GM19023 (cell line): ENCODE measurements around the gene PTPRN2.

ENCODE experiments used
- ATAC-seq: cut with Tn5 transposase; IDR thresholded peaks from one replicate; pipeline ENCODE4 v1.9.1; 2021; ENCODE audit warnings: mild to moderate bottlenecking, moderate library complexity; ENCODE audit not compliant: unreplicated experiment

The PTPRN2 gene

DNA sequence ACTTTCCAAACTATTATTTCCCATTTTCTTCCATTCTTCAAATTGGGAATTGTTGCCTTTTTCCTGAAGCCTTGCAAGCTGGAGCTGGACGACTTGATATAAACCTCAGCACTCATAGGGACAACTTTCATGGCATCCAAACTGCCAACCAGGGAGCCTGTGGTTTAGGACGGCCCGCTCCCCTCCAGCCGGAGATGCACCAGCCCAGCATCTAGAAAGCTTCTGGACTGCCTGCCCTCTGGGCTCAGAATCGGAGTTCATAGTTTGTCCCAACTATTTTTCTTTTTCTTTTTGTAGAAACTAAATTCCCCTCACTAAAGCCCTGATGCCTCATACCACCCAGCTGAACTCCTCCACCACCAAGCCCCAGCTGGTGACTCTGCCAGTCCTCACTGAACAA is 1050.6 kb downstream of the PTPRN2 start:
- ATAC-seq, result no peak

DNA sequence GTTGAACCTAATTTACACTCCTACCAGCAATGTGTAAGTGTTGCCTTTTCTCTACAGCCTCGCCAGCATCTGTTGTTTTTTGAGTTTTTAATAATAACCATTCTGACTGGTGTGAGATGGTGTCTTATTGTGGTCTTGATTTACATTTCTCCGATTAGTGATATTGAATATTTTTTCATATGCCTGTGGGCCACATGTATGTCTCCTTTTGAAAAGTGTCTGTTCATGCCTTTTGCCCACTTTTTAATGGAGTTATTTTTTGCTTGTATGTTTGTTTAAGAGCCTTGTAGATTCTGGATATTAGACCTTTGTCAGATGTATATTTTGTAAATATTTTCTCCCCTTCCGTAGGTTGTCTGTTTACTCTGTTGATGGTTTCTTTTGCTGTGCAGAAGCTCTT is 1055.6 kb downstream of the PTPRN2 start:
- no peak for ATAC-seq

DNA sequence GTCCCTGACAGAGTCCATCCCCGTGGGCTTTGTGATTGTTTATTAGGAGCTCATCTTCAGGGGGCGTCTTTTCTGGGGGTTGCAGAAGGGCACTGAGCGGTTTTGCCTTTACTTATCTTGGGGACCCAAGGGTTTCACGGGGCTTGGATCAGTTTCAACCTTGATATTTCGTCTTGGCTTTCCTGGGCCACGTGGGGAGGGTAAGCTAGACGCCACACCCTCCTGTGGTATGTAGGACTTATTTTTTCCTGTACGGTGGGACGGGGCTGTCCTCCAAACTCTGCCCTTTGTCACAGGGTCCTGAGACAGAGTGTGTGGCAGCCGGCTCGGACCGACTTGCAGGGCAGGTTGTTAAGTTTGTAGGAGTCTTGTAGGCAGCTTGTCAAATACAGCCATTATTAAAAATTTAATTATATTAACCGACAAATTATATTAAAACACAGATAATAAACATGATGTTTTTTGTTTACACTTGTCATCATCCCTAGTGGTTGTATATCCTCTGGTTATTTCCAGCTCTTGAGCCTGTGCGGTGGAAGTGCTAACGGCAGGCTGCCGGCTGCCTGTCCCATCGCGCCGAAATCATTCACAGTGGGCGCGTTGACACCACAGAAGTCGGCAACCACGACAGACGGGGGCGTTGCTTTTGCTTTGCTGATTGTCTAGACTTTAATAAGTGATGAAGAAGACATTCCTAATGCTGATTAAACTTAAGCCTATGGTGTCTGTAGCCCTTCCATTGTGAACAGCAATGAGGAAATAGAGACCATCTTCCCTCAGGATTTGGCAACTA is 1057.7 kb downstream of the PTPRN2 start:
- no peak for ATAC-seq

DNA sequence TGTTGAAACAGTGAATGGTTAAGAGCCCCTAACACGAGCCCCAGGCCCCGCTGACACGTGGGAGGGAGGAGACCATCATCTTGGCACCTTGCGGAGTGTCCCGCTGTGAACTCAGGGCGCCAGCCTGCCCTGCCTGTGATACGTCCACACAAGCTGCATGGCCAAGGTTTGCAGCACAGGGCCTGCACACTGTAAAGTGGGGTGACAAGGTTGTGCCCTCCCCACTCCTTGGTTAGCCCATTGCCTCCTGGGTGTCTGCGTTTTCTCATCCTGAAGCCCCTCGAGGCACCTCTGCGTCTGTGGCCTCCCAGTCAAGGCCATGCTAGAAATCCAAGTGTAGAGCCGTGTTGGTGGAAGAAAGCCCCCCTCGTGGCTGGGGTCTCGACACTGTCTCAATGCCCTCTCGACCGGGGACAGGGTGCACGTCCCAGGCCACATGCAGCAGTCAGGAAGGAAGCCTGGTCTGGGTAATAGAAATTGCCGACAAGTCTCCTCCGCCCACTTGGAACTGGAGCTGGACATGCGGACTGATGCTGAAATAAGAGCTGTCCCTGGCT is 1058.8 kb downstream of the PTPRN2 start:
- ATAC-seq, result no peak

DNA sequence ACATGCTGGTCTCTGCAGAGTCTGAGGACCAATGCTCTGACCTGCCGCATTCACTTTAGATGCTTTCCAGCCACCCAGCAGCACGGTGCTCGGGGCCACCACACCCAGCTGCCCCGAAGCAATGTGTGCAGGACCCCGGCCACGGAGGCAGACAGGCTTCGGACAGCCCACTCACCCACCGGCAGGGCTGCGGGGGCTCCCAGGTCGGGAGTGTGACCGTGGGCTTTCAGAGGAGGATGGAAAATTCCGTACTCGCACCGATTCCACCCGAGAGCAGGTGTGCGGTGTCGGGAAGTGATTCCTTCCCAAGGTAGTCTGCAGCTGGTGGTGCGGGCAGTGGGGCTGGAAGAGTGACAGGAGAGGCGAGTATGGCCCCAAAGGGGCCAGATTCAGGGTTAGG is 1059.9 kb downstream of the PTPRN2 start:
- ATAC-seq, result no peak

DNA sequence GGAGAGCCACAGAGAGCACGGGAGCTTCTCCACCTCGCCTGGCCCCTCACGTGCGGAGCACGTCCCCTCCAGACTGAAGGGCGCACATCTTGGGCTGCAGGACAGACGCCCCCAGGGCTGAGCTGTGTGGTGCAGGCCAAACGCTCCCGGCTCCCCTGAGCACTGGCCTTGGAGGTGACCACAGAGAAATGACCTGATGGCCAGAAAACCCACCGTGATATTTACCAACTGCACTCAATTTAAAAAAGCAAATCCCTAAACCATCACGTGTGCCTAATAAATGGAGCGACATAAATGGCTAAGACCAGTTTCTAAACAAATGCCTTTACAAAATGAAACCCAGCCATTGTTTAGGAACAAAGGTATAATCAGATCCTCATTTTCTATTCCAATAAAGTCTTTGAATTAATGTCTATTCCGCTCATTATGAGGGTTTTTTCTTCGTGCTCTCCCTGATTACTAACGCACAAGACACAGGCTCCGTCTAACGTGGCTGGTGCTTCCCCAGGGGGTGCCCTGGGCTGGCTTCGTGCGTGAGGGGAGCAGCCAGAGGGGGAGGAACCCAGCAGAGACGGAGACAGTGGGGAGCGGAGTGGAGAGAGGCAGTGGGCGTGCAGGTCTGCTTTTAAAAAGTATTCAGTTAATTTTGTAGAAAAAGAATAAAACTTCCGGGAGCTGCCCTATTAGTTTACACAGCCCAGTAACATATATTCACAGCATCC is 1060.5 kb downstream of the PTPRN2 start:
- no peak for ATAC-seq

DNA sequence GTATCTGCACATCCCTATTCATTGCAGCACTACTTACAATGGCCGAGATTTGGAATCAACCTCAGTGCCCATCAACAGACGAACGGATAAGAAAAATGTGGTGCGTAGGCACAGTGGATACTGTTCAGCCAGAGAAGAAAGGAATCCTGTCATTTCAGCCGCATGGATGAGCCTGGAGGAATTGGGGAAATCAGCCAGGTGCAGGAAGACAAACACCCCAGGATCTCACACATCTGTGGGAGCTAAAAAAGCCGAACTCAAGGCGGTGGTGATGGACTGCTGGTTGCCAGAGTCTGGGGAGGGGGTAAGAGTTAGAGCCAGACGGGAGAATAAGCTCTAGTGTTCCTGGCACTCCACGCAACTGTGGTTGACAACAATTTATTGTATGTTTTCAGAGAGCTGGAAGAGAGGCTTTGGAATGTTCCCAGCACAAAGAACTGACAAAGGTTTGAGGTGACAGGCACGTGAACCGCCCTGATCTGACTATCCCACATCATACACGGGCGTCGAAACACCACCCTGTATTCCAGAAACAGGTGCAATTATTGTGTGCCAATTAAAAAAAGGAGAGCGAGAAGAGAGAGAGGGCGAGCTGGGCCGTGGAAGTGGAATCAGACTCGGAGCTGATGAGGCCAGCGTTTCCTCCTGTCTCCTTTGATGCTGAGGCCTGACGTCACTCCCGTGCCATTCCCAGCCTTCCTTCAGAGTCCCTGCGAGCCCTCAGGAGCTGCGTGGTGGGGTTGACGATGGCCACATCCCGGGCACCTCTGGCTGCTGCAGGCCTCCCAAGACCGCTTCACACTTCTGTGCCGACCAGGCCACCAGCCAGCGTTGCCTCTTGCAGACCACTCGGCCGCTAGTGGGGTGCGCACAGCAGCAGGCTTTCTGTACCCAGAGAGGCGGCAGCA is 1061.4 kb downstream of the PTPRN2 start:
- no peak for ATAC-seq

DNA sequence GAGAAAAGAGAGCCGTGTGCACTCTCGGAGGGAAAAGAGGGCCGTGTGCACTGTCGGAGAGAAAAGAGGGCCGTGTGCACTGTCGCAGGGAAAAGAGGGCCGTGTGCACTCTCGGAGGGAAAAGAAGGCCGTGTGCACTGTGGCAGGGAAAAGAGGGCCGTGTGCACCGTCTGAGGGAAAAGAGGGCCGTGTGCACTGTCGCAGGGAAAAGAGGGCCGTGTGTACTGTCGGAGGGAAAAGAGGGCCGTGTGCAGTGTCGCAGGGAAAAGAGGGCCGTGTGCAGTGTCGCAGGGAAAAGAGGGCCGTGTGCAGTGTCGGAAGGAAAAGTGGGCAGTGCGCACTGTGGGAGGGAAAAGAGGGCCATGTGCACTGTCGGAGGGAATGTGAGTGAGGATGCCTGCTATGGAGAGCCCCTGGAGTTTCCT is 1062.1 kb downstream of the PTPRN2 start:
- no peak for ATAC-seq

DNA sequence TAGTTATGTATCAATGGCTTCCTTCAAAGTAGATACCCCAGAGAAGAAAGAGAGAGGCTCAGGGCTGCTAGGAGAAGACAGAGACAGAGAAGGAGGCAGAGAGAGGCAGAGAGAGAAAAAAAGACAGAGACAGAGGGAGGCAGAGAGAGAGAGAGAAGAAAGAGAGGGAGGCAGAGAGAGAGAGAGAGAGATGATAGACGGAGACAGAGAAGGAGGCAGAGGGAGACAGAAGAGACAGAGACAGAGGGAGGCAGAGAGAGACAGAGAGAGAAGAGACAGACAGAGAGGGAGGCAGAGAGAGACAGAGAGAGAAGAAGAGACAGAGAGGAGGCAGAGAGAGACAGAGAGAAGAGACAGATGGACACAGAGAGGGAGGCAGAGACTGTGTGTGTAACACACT is 1062.9 kb downstream of the PTPRN2 start:
- ATAC-seq, result no peak

DNA sequence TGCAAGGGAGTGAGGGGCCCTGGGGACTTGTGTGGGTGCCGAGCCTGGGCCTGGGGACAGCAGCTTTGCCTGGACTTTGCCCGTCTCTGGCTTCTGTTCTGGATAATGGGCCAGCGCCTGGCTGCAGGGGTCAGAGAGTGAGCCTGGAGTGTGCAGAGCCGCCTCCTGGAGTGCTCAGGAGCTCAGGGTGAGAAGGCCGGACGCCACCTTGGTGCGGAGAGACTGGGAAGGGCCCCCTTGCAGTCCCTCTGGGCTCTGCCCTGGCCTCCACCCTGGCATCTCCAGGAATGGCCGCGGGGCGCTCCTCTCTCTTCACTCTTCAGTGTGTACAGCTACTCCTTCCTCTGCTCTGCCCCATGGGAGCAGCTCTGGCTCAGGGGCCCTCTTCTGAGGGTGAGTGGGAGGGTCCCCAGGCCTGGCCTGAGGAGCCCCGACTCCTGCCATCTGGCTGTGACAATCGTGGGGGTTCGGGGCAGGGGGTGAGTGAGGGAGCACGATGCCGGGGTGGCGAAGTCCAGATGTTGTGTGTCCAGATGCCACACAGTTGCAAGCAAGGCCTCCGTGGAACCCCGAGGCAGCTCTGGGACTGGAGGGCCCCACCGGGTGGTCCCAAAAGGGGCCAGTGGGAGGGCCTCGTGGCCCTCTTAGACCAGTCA is 1063.7 kb downstream of the PTPRN2 start:
- no peak for ATAC-seq

DNA sequence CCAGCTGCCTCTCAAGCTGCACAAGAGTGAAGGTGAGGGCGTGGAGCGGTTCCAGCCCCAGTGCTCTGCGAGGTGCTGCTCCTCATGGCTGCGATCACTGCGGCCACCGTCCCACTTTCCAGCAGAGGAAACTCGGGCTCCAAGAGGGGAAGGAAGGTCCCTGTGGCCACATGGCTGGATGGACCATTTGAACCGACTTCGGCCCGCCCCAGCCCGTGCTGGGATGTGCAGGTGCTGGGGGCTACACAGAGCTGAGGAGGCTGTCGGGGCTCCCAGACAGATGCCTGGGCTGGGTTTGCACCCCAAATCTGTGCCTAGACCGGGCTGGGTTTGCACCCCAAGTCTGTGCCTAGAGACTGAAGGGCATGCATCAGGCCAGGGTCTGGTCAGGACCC is 1064.3 kb downstream of the PTPRN2 start:
- no peak for ATAC-seq

DNA sequence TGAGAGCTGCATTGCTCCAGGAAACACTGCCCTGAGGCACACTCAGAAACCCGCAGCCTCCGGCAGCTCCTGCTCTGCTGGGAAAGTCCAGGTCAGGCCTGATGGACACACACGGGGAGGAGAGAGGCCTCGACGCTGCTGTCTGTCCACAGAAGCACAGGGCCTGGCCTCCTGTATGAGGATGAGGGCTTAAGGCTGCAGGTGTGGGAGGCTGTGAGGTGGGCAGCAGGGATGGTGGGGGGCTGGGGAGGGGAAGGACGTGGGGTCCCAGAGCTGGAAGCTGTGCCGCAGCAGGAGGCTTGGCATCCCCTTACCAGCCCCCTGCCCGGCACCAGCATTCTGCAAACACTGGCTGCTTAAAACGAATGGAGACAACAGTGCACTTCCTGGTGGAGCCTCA is 1064.7 kb downstream of the PTPRN2 start:
- ATAC-seq, result no peak

DNA sequence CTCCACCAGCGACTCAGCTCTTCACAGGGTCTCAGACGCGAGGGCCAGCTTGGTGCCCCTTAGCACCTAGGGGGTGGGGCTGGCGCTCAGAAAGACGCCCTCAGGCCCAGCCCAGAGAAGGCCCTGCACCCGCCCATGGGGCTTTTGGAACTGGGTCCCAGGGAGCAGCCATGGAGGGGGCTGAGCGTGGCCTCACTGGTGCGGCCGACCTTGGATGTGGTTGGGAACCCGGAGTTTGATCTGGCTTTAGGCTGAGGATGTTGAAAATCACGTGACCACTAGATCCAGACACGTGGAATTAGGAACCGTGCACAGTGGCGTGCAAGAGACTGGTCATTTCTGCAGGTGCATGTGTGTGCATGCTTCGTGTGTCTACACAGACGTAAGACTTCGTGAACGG is 1065.4 kb downstream of the PTPRN2 start:
- ATAC-seq, result no peak

DNA sequence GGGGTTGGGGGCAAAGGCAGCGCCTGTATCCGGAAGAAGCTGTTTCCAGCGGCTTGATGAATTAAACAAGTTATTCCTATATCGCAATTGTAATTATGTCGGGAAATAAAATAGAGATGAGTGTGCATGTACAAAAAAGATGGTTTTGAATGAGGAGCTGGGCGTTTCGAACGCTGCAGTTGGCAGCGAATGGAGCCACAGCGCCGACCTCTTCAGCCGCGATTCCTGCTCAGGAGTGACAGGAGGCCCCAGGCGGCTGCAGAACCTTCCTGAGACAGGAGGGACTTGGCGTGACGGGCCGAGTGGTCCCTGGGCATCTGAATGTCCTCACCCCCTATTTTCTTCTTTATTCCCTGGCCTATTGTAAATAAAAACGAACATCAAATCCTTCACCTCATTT is 1065.9 kb downstream of the PTPRN2 start:
- no peak for ATAC-seq

DNA sequence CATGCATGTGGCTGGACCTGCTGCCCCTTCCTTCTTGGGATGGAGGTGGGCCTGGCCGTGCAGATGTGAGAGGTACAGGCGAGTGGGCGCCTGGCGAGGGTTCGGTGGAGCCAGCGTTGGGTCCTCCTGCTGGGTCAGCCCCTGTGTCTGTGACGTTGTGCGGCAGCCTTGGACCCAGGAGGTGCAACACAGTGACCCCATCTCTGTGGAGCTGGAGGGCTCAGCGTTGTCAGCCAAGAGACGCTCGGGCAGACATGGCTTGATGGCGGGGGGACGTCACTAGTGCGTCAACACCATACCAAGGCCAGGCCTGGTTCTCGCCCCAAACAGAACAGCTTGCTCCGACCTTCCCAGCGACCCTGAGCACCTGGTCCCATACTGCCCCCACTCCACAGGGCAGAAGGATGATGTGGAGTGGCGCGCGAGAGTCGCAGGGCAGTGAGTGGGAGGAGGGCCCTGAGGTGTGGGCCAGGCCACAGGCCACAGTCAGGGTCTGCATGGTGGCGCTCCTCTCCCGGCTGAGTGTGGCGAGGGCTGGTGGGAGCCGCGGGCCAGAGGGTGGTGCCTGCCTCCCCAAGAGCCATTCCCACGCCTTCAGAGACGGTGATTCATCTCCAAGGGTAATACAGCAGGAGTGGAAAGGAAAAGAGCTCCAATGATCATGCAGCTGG is 1066.4 kb downstream of the PTPRN2 start:
- ATAC-seq, result no peak

DNA sequence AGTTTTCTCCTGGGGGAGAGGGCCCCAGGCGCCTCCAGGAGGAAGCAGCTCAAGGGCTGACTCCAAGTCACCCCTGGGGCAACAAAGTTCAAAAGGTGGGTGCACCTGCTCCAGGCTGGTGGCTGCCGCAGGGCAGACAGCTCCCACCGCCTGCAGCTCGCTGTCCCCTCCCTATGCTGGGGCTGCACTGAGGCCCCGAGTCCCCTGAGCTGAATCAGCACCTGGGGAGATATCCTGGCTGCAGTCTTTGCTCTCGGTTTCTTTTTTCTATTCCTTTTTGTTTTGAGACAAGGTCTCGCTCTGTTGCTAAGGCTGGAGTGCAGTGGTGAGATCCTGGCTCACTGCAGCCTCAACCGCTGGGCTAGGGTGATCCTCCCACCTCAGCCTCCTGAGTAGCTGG is 1067.4 kb downstream of the PTPRN2 start:
- peak; percentile 85 for ATAC-seq

DNA sequence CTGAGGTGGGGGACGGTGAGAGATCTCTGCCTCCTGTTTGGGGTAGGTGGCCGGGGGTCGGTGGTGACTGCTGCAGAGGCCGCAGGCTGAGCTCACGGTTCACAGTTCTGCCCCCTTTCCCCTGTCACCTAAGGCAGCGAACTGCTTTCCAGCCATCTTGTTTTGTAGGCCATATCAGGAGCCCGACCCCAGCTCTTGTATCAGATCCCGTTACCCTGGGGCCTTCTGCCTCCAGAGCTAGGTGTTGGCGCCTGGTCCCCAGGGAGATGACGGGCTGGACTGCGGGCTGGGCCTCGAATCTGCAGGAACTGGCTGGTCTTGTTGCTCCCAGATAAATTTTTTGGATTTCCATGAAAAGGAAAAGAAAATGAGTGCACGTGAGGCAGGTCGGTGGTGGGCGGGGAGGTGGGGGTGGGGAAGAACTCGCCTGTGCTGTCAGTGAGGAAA is 1067.8 kb downstream of the PTPRN2 start:
- no peak for ATAC-seq

DNA sequence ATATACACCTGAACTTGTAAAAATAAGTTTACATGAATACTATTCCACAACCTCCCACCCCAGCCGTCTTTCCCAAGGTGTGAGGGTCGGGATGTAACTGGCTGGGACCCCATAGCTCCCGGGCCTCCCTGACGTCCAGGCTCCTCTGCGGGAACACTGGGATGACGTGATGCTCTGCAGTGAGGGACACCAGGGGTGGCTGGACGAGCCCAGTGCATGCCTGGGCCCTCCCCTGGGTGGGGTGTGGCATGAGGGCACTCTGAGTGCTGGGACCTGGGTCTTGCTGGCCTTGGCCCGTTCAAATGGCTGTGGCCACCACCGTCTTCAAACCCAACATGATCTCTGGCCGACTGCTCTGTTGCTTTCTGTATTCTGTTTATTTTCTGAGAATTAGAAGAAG is 1068.4 kb downstream of the PTPRN2 start:
- ATAC-seq, result no peak

DNA sequence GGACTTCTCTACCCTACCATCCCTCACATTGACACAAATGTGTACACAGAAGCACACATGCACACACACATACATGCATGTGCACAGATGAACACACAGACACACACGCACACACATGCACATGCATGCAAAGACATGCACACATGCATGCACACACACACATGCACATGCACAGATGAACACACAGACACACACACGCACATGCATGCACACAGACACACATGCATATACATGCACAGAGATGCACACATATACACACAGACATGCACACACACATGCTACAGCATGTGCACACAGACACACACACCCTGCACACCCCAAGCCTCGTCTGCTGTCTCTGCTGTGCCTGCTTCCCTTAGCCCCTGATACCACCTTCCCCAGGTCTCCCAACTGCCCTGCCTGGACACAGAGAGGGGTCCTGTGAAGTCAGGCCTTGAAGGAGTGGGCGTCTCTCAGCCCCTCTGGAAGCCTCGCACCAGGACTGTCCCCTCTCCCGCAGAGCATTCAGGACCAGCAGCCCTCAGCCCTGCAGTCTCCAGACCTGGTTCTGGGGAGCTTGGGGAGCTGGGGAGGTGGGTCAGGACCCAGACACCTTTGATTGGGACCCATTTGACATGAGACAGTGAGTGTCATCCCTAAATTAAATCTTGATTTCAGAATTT is 1069.0 kb downstream of the PTPRN2 start:
- ATAC-seq, result no peak
